Stomach (tissue), 4 donors: ENCODE results near the gene YPEL3.

ENCODE experiments used
- CTCF ChIP-seq, 7 experiments: fragments of 450-650 bp in 4 of 7; fragments of 200-600 bp in 3 of 7; sonication (generic) in 3 of 7; IDR thresholded peaks; one replicate each; pipeline ENCODE4 v1.5.1; 2016 to 2019; ENCODE audit warnings: antibody characterized with exemption in 7 of 7, control low read depth in 2 of 7, mild to moderate bottlenecking in 1 of 7
- POLR2A ChIP-seq, 4 donors: fragments of 450-650 bp; IDR thresholded peaks; one replicate each; pipeline ENCODE4 v1.6.1; 2016; ENCODE audit warnings: antibody characterized with exemption in 4 of 4, control low read depth in 2 of 4, mild to moderate bottlenecking in 1 of 4, moderate library complexity in 1 of 4
- POLR2AphosphoS5 ChIP-seq, 3 donors: sonication (generic); formaldehyde crosslinking; IDR thresholded peaks; one replicate each; pipeline ENCODE4 v1.6.1; 2016; ENCODE audit warnings: antibody characterized with exemption in 3 of 3

DNA sequence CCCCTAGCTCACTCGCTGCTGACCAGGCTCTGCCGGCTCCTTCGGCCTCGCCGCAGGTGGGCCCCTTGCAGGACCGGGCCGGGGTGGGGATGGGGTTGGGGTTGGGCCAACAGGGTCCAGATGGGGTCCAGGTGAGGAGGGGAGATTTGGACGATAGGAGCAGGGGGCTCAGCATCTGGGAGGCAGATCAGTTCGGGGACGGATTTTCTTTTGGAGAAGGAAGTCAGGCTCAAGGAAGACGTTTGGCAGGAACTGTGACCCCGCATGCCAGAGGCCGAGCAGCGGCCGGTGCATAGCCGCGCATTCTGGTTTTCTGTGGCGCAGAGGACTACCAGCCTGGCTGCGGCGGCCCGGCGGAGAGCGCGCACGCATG is 31.3 kb downstream of the YPEL3 start:
- no peak for TF ChIP-seq CTCF (IDR thresholded peaks at IDR 0.05)
- TF ChIP-seq POLR2AphosphoS5 (IDR thresholded peaks at IDR 0.05): peak in 1 of 3 donors; percentile 29
- TF ChIP-seq POLR2A (IDR thresholded peaks at IDR 0.05): no peak
